ENCODE data around the gene LTA. TPM values are rescaled to one million over a fixed set of nuclear protein-coding genes. Genes with fewer than 3 reads are reported as not detected.

Gene LTA
- total RNA-seq, 1 experiment from 2014 or later = not detected

DNA sequence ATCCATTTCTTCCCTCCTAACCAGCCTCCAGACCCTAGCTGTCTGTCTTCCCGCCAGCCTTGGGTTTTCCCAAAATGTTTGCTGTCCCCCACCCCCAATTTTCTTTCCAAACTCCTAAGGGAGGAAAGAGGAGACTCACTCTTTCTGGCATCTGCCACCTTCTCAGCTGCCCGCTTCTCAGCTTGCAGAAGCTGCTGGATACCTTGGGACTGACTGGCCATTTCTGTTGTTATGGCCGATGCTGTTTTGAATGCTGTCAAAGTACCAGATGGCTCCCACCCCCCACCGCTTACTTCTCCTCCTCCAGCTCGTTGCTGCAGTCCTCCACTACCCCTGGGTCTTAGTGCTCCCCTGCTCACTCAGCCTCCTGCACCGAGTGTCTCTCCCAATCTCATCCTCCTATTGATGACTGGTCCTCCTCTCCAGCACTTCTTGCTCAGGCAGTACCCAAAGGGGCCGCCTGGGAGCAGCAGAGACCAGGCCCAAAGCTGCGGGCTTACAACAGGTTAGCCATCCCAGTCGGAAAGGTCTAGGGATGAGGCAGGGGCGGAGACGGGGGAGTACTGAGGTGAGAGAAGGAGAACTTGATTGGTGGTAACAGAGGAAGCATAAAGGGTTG, 25.6 kb upstream of the LTA start, which contains the start of gene ATP6V1G2:
Gene ATP6V1G2 (minus strand): TSS at position 270 of the 619 bp plus-strand sequence. CDS start 49 bp downstream, at position 221.
- peaks cover 3% of the 10 kb centered on the region for H3K79me1 ChIP-seq (ENCODE audit: insufficient read depth, low read depth, low read length, poor library complexity, severe bottlenecking)
- H3K14ac ChIP-seq (ENCODE audit: insufficient read depth, low read length) = no peak within 1 kb of the TSS
- TF ChIP-seq, protein P1, sequence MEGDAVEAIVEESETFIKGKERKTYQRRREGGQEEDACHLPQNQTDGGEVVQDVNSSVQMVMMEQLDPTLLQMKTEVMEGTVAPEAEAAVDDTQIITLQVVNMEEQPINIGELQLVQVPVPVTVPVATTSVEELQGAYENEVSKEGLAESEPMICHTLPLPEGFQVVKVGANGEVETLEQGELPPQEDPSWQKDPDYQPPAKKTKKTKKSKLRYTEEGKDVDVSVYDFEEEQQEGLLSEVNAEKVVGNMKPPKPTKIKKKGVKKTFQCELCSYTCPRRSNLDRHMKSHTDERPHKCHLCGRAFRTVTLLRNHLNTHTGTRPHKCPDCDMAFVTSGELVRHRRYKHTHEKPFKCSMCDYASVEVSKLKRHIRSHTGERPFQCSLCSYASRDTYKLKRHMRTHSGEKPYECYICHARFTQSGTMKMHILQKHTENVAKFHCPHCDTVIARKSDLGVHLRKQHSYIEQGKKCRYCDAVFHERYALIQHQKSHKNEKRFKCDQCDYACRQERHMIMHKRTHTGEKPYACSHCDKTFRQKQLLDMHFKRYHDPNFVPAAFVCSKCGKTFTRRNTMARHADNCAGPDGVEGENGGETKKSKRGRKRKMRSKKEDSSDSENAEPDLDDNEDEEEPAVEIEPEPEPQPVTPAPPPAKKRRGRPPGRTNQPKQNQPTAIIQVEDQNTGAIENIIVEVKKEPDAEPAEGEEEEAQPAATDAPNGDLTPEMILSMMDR (conservative IDR thresholded peaks at IDR 0.05) = peak; percentile 96
- no peak within 1 kb of the TSS for H3K27ac ChIP-seq (ENCODE audit: insufficient read length, low read depth, low read length)
- no peak within 1 kb of the TSS for H3K18ac ChIP-seq (ENCODE audit: insufficient read length, low read depth, low read length)
- H3K9ac ChIP-seq (ENCODE audit: extremely low read depth, insufficient read length, low read length) = peak within 1 kb of the TSS; percentile 12
- H2BK12ac ChIP-seq (ENCODE audit: insufficient read length, low read depth, low read length) = no peak within 1 kb of the TSS
- no peak within 1 kb of the TSS for H2AK5ac ChIP-seq (ENCODE audit: insufficient read length, low read length)
- H2BK5ac ChIP-seq (ENCODE audit: insufficient read length, low read length) = no peak within 1 kb of the TSS
- H3K4me1 ChIP-seq (ENCODE audit: insufficient read depth, low read length) = no peaks in the 10 kb centered on the region; the same call in 1 of the 2 replicates
- H3T11ph ChIP-seq (ENCODE audit: low read length) = no peak within 1 kb of the TSS
- H2BK120ac ChIP-seq (ENCODE audit: low read depth, low read length, poor library complexity, severe bottlenecking) = no peak within 1 kb of the TSS
- no peaks in the 10 kb centered on the region; the same call in 1 of the 2 replicates for H3K79me2 ChIP-seq (ENCODE audit: insufficient read depth, low read length)
- H3K27ac Mint-ChIP-seq = peak within 1 kb of the TSS; percentile 83 to 97 (median 94)
- H4K5ac ChIP-seq (ENCODE audit: insufficient read length, low read depth, low read length) = no peak within 1 kb of the TSS
- DNase-seq = peak; percentile 99
- no peak within 1 kb of the TSS for H3K23ac ChIP-seq (ENCODE audit: insufficient read length, low read depth, low read length)
- H2BK15ac ChIP-seq (ENCODE audit: low read depth, low read length) = no peak within 1 kb of the TSS
- H3K9me3 Mint-ChIP-seq = no peaks in the 10 kb centered on the region; a peak in 1 of 5 replicates
- no peak within 1 kb of the TSS for H3K56ac ChIP-seq (ENCODE audit: insufficient read length, low read depth, low read length)
- H3K27me3 ChIP-seq (ENCODE audit: insufficient read depth, low read length) = no peaks in the 10 kb centered on the region
- peak within 1 kb of the TSS; percentile 70 to 84 for H3K4me3 Mint-ChIP-seq
- H4K8ac ChIP-seq (replicated peaks; ENCODE audit: insufficient read length, low read depth, low read length) = no peak within 1 kb of the TSS
- peaks cover 20 to 30% of the 10 kb centered on the region in 2 experiments for H3K4me1 Mint-ChIP-seq
- H3K36me3 Mint-ChIP-seq (ENCODE audit: insufficient read depth in 1 of 3, low read depth in 3 of 3) = peaks cover 7 to 30% (median 22%) of the 10 kb centered on the region in 3 experiments
- no peaks in the 10 kb centered on the region for H3K9me3 ChIP-seq (ENCODE audit: control insufficient read depth, low read depth, low read length)
- no peak within 1 kb of the TSS for H2AFZ ChIP-seq (ENCODE audit: low read length)
- no peak within 1 kb of the TSS for H4K91ac ChIP-seq (ENCODE audit: insufficient read length, low read depth, low read length)
- no CpG with 5 or more reads among the region's 11 CpGs for WGBS (ENCODE audit: extremely low coverage, insufficient read length, low lambda C conversion rate)
- no peaks in the 10 kb centered on the region for H4K20me1 ChIP-seq (ENCODE audit: control insufficient read depth, insufficient read depth, insufficient read length)
- peak within 1 kb of the TSS; percentile 56 for H3K4me2 ChIP-seq (ENCODE audit: insufficient read depth, insufficient read length, low read length)
- no peaks in the 10 kb centered on the region for H3K23me2 ChIP-seq (ENCODE audit: insufficient read length, low read depth, low read length, poor library complexity, severe bottlenecking)
- H2BK20ac ChIP-seq (ENCODE audit: low read depth, low read length, poor library complexity, severe bottlenecking) = no peak within 1 kb of the TSS
- H3K4ac ChIP-seq (ENCODE audit: low read depth, low read length) = no peak within 1 kb of the TSS
- H3K27me3 Mint-ChIP-seq (ENCODE audit: low read depth) = no peaks in the 10 kb centered on the region

Measured in H9 (cell line).